GM18502 (cell line): ENCODE measurements around the gene AGXT.
A peak's percentile ranks its signal among the peaks of the same experiment; 100 is the strongest.

Experiments used
- ATAC-seq: cut with Tn5 transposase; IDR thresholded peaks from one replicate; pipeline ENCODE4 v1.9.1; 2021; ENCODE audit warnings: mild to moderate bottlenecking; ENCODE audit not compliant: unreplicated experiment, poor library complexity

The AGXT gene

GRCh38 chr2:240868286-240869108, at the start of gene AGXT:
Gene AGXT, plus strand, starts transcription at chr2:240868824. Its CDS starts 42 bp downstream, at chr2:240868866.
- ATAC-seq, result no peak

- no peak for ATAC-seq
Observed at GRCh38 chr2:240819126-240819857, 49.3 kb upstream of the AGXT start.

GRCh38 chr2:240819858-240820606, 48.6 kb upstream of the AGXT start, which contains the start of gene KIF1A:
Gene KIF1A, minus strand, starts transcription at chr2:240820219. Its CDS starts 22,467 bp downstream, at chr2:240797752.
- ATAC-seq, result no peak

GRCh38 chr2:240820607-240821428, 47.8 kb upstream of the AGXT start:
- no peak for ATAC-seq

GRCh38 chr2:240821429-240821778, 47.2 kb upstream of the AGXT start:
- no peak for ATAC-seq

- no peak for ATAC-seq
Observed at GRCh38 chr2:240822280-240822847, 46.3 kb upstream of the AGXT start.

- ATAC-seq, result no peak
Observed at GRCh38 chr2:240823449-240824336, 44.9 kb upstream of the AGXT start.

- ATAC-seq, result no peak
Observed at GRCh38 chr2:240825476-240825875, 43.1 kb upstream of the AGXT start.

- ATAC-seq, result no peak
Observed at GRCh38 chr2:240831594-240832204, 36.9 kb upstream of the AGXT start.

- ATAC-seq, result peak; percentile 91
Observed at GRCh38 chr2:240832205-240832727, 36.4 kb upstream of the AGXT start.

GRCh38 chr2:240832921-240833494, 35.6 kb upstream of the AGXT start:
- ATAC-seq, result no peak

- no peak for ATAC-seq
Observed at GRCh38 chr2:240833724-240834285, 34.8 kb upstream of the AGXT start.

- ATAC-seq, result no peak
Observed at GRCh38 chr2:240834377-240834975, 34.1 kb upstream of the AGXT start.

GRCh38 chr2:240835528-240835927, 33.1 kb upstream of the AGXT start:
- ATAC-seq, result no peak

- no peak for ATAC-seq
Observed at GRCh38 chr2:240836781-240837467, 31.7 kb upstream of the AGXT start.

- ATAC-seq, result no peak
Observed at GRCh38 chr2:240837621-240838020, 31.0 kb upstream of the AGXT start.
